MCF 10A (cell line): ENCODE data around the gene COA8. TPM values are rescaled to one million over a fixed set of nuclear protein-coding genes. Genes with fewer than 3 reads are reported as not detected.

Experiments
- BruUV-seq: library from RNA; stranded (reverse); fragments of 400-500 nt; replicated peaks from 2 replicates; lab custom pipeline; 2021; lab: Mats Ljungman, UMichigan
- CTCF ChIA-PET: fragments of 300-600 bp; sonication (Branson Sonifier 250); formaldehyde crosslinking; extraction: SDS; loops from one replicate; lab custom pipeline; 2021; ENCODE audit warnings: antibody characterized with exemption, inconsistent platforms; lab: Yijun Ruan, JAX
- POLR2A ChIA-PET: fragments of 300-600, 350-650 bp; sonication (Branson Sonifier 250); formaldehyde crosslinking; extraction: SDS; loops from one replicate; lab custom pipeline; 2020; ENCODE audit warnings: antibody characterized with exemption, inconsistent platforms; lab: Yijun Ruan, JAX
- DNase-seq: peaks from one replicate; pipeline ENCODE4 v3.0.0-alpha.2; 2018; ENCODE audit not compliant: unreplicated experiment
- H3K27ac Mint-ChIP-seq: one replicate; pipeline ENCODE4 v1.8.0; 2022; ENCODE audit warnings: mild to moderate bottlenecking, low read depth, mixed read lengths; ENCODE audit not compliant: unreplicated experiment
- H3K27me3 Mint-ChIP-seq: one replicate; pipeline ENCODE4 v1.8.0; 2022; ENCODE audit warnings: mixed read lengths; ENCODE audit not compliant: insufficient read depth, unreplicated experiment
- H3K36me3 Mint-ChIP-seq: one replicate; pipeline ENCODE4 v1.8.0; 2022; ENCODE audit warnings: mild to moderate bottlenecking, moderate library complexity, mixed read lengths; ENCODE audit not compliant: insufficient read depth, unreplicated experiment
- H3K4me1 Mint-ChIP-seq: one replicate; pipeline ENCODE4 v1.8.0; 2022; ENCODE audit warnings: mixed read lengths; ENCODE audit not compliant: insufficient read depth, unreplicated experiment
- H3K4me3 Mint-ChIP-seq: one replicate; pipeline ENCODE4 v1.8.0; 2022; ENCODE audit warnings: mild to moderate bottlenecking, moderate library complexity, mixed read lengths; ENCODE audit not compliant: unreplicated experiment
- H3K9me3 Mint-ChIP-seq: one replicate; pipeline ENCODE4 v1.8.0; 2022; ENCODE audit warnings: mixed read lengths; ENCODE audit not compliant: unreplicated experiment
- intact Hi-C: fragments of 100-400 bp; cut with micrococcal nuclease; formaldehyde crosslinking; loops from 2 replicates; pipeline ENCODE4 v1.14.1; 2022
- total RNA-seq: library from RNA; stranded (reverse); gene quantifications from 2 replicates; pipeline ENCODE4 v1.2.3, GENCODE V29; 2022
- TF ChIP-seq, protein P1 (sequence below): fragments of 200-600 bp; IDR thresholded peaks from one replicate; pipeline ENCODE4 v1.8.0; 2022; ENCODE audit warnings: antibody characterized with exemption, mild to moderate bottlenecking; ENCODE audit not compliant: unreplicated experiment

Gene COA8
- total RNA-seq, 1 experiment from 2014 or later: 68.9 TPM

GRCh38 chr14:103535081-103535890 lies 27.5 kb upstream of the COA8 start:
- DNase-seq: no peak
- H3K4me1 Mint-ChIP-seq: peaks cover 7% of the 10 kb centered on the region
- TF ChIP-seq, protein P1, sequence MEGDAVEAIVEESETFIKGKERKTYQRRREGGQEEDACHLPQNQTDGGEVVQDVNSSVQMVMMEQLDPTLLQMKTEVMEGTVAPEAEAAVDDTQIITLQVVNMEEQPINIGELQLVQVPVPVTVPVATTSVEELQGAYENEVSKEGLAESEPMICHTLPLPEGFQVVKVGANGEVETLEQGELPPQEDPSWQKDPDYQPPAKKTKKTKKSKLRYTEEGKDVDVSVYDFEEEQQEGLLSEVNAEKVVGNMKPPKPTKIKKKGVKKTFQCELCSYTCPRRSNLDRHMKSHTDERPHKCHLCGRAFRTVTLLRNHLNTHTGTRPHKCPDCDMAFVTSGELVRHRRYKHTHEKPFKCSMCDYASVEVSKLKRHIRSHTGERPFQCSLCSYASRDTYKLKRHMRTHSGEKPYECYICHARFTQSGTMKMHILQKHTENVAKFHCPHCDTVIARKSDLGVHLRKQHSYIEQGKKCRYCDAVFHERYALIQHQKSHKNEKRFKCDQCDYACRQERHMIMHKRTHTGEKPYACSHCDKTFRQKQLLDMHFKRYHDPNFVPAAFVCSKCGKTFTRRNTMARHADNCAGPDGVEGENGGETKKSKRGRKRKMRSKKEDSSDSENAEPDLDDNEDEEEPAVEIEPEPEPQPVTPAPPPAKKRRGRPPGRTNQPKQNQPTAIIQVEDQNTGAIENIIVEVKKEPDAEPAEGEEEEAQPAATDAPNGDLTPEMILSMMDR: no peak
- no peaks in the 10 kb centered on the region for H3K9me3 Mint-ChIP-seq
- no peak overlapping the region for H3K4me3 Mint-ChIP-seq
- ChIA-PET POLR2A (interaction anchor here (0.7 kb wide), 1 partner anchor 14 kb away, joined by 4 read pairs; no protein-coding TSS in a partner anchor), CTCF (interaction anchor here (0.6 to 2.2 kb wide), 4 partner anchors 12 to 1429 kb away, joined by 3 to 11 read pairs (median 6); no protein-coding TSS in a partner anchor)
- H3K27ac Mint-ChIP-seq: no peak overlapping the region
- H3K36me3 Mint-ChIP-seq: peaks cover 31% of the 10 kb centered on the region
- H3K27me3 Mint-ChIP-seq: no peaks in the 10 kb centered on the region
- intact Hi-C loops: no loop called here
- BruUV-seq: no TSS peak

DNA sequence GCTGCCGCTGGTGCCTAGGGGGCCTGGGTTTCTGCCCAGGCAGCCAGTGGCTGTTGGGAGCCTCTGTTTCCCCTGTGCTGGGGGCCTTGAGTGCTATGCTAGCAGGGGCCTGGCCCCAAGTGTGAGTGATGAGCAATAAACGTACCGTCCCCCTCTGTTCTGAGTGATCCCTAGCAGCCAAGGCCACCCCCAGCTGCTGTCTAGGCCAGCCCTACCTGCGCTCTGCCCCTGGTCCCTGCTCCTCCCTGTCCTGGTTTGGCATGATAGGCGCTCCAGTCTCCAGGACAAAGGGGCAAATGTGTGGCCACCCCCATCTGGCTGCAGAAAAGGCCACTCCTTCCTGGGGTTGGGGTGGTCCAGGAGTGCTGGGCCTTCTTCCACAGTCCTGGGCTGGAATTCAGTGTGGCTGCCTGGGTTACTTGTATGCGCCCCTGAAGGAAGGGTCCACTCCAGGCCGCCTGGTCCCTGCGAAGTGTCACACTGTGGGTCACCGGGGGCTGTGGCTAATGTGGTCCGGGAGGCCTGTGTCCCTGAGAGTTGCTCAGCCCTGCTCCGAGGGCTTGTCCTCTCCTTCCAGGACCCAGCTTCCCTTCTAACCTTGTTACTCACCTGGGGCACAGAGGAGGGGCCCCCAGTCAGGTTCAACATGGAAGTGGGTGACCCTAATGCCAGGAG lies 26.7 kb upstream of the COA8 start:
- H3K9me3 Mint-ChIP-seq: no peaks in the 10 kb centered on the region
- H3K4me3 Mint-ChIP-seq: no peak overlapping the region
- ChIA-PET CTCF (interaction anchor here (0.6 to 2.2 kb wide), 3 partner anchors 11 to 1430 kb away, joined by 3 to 11 read pairs (median 4); no protein-coding TSS in a partner anchor), POLR2A (interaction anchor here (0.8 kb wide), 1 partner anchor 21 kb away, joined by 3 read pairs; no protein-coding TSS in a partner anchor)
- TF ChIP-seq, protein P1: no peak
- BruUV-seq: no TSS peak
- H3K27me3 Mint-ChIP-seq: no peaks in the 10 kb centered on the region
- H3K27ac Mint-ChIP-seq: no peak overlapping the region
- peaks cover 13% of the 10 kb centered on the region for H3K4me1 Mint-ChIP-seq
- peaks cover 32% of the 10 kb centered on the region for H3K36me3 Mint-ChIP-seq
- no peak for DNase-seq
- intact Hi-C loops: no loop called here

- POLR2A ChIA-PET: interaction anchor here (0.7 to 2.4 kb wide), 3 partner anchors 7 to 1841 kb away, joined by 3 to 15 read pairs (median 4); partner anchors contain the start of gene TRMT61A
- Mint-ChIP-seq H3K27ac (peak overlapping the region; percentile 72), H3K27me3 (no peaks in the 10 kb centered on the region), H3K4me3 (no peak overlapping the region), H3K36me3 (peaks cover 33% of the 10 kb centered on the region), H3K9me3 (no peaks in the 10 kb centered on the region), H3K4me1 (peaks cover 13% of the 10 kb centered on the region)
- no peak for DNase-seq
- TF ChIP-seq, protein P1: no peak
- no TSS peak for BruUV-seq
- intact Hi-C loops: no loop called here
- CTCF ChIA-PET: interaction anchor here (1.1 to 2.2 kb wide), 2 partner anchors 10 to 37 kb away, joined by 4 to 11 read pairs; no protein-coding TSS in a partner anchor
These were observed 26.1 kb upstream of the COA8 start for GRCh38 chr14:103536693-103537092.
